Measurements from ENCODE around the gene RBP7. TPM values are rescaled to one million over a fixed set of nuclear protein-coding genes. Genes with fewer than 3 reads are reported as not detected.

The RBP7 gene
- total and polyA plus RNA-seq, 2 experiments from 2014 or later, result 0.86 to 2.3 TPM

GRCh38 chr1:10050611-10051010 is 53.6 kb downstream of the RBP7 start:
- peak in 1 of 2 donors; percentile 28 for DNase-seq (ENCODE audit: low read depth in 1 of 2, low spot score in 1 of 2)

GRCh38 chr1:10051656-10052055 is 54.6 kb downstream of the RBP7 start:
- Histone ChIP-seq H3K27me3 (no peaks in the 10 kb centered on the region), H3K36me3 (no peaks in the 10 kb centered on the region), H3K27ac (no peak overlapping the region), H3K4me3 (no peak overlapping the region), H3K9me3 (ENCODE audit: low read depth) (no peaks in the 10 kb centered on the region), H3K4me1 (ENCODE audit: low read depth) (peaks cover 3% of the 10 kb centered on the region)
- DNase-seq (ENCODE audit: low read depth in 1 of 2, low spot score in 1 of 2), result no peak
- TF ChIP-seq CTCF (IDR thresholded peaks at IDR 0.05; ENCODE audit: low read depth, low read length), result no peak

More at GRCh38 chr1:10050611-10051010, 53.6 kb downstream of the RBP7 start:
- no peak for TF ChIP-seq CTCF (IDR thresholded peaks at IDR 0.05; ENCODE audit: low read depth, low read length)
- Histone ChIP-seq H3K27ac (no peak overlapping the region), H3K4me3 (no peak overlapping the region), H3K4me1 (ENCODE audit: low read depth) (peaks cover 12% of the 10 kb centered on the region), H3K27me3 (no peaks in the 10 kb centered on the region), H3K9me3 (ENCODE audit: low read depth) (no peaks in the 10 kb centered on the region), H3K36me3 (no peaks in the 10 kb centered on the region)

- Histone ChIP-seq H3K4me1 (ENCODE audit: low read depth) (peaks cover 3% of the 10 kb centered on the region), H3K9me3 (ENCODE audit: low read depth) (no peaks in the 10 kb centered on the region), H3K27ac (no peak overlapping the region), H3K4me3 (no peak overlapping the region), H3K36me3 (no peaks in the 10 kb centered on the region), H3K27me3 (no peaks in the 10 kb centered on the region)
- no peak for TF ChIP-seq CTCF (IDR thresholded peaks at IDR 0.05; ENCODE audit: low read depth, low read length)
- DNase-seq (ENCODE audit: low read depth in 1 of 2, low spot score in 1 of 2), result no peak
These were observed 55.3 kb downstream of the RBP7 start for GRCh38 chr1:10052347-10052746.

- H3K36me3 ChIP-seq, result no peaks in the 10 kb centered on the region
- no peak for DNase-seq (ENCODE audit: low read depth in 1 of 2, low spot score in 1 of 2)
- no peak overlapping the region for H3K27ac ChIP-seq
- TF ChIP-seq CTCF (IDR thresholded peaks at IDR 0.05; ENCODE audit: low read depth, low read length), result no peak
- H3K27me3 ChIP-seq, result no peaks in the 10 kb centered on the region
- no peaks in the 10 kb centered on the region for H3K9me3 ChIP-seq (ENCODE audit: low read depth)
- no peak overlapping the region for H3K4me3 ChIP-seq
- H3K4me1 ChIP-seq (ENCODE audit: low read depth), result peaks cover 7% of the 10 kb centered on the region
These were observed 57.4 kb downstream of the RBP7 start for GRCh38 chr1:10054465-10054864.

GRCh38 chr1:10056599-10056987 is 59.6 kb downstream of the RBP7 start:
- DNase-seq (ENCODE audit: low read depth in 1 of 2, low spot score in 1 of 2), result no peak
- Histone ChIP-seq H3K27me3 (no peaks in the 10 kb centered on the region), H3K4me3 (no peak overlapping the region), H3K9me3 (ENCODE audit: low read depth) (no peaks in the 10 kb centered on the region), H3K36me3 (no peaks in the 10 kb centered on the region), H3K27ac (no peak overlapping the region), H3K4me1 (ENCODE audit: low read depth) (peaks cover 7% of the 10 kb centered on the region)
- no peak for TF ChIP-seq CTCF (IDR thresholded peaks at IDR 0.05; ENCODE audit: low read depth, low read length)

GRCh38 chr1:10057343-10057742 is 60.3 kb downstream of the RBP7 start:
- peak overlapping the region; percentile 48 for H3K27ac ChIP-seq
- H3K4me1 ChIP-seq (ENCODE audit: low read depth), result peaks cover 7% of the 10 kb centered on the region
- H3K36me3 ChIP-seq, result no peaks in the 10 kb centered on the region
- H3K9me3 ChIP-seq (ENCODE audit: low read depth), result no peaks in the 10 kb centered on the region
- H3K27me3 ChIP-seq, result no peaks in the 10 kb centered on the region
- H3K4me3 ChIP-seq, result no peak overlapping the region
- no peak for TF ChIP-seq CTCF (IDR thresholded peaks at IDR 0.05; ENCODE audit: low read depth, low read length)
- DNase-seq (ENCODE audit: low read depth in 1 of 2, low spot score in 1 of 2), result peak in 1 of 2 donors; percentile 55
